Right hindlimb (tissue), 1 donor: Measurements from ENCODE around the gene CACNB2.

Experiments
- DNase-seq: peaks from one replicate; pipeline ENCODE4 v3.0.0-alpha.2; 2018

CACNB2 gene

DNA sequence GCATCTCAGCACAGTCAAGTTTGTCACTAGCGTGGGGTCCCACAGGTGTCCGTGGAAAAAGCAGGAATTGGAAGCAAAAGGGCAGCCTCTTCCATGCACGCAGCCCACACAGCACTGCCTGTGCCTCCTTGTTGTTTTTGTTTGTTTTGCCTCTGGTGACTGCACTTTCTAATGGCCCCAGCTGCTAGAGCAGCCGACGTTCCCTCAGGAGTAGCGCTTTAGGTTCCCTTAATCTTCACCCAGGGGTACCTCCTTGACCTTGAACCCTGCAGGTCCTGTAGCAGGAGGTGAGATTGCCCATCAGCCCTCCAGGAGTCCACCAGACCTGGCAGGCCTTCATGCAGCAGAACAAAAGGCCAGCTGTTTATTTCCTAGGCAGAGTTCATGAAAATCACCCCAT lies 210.1 kb downstream of the CACNB2 start:
- no peak for DNase-seq

DNA sequence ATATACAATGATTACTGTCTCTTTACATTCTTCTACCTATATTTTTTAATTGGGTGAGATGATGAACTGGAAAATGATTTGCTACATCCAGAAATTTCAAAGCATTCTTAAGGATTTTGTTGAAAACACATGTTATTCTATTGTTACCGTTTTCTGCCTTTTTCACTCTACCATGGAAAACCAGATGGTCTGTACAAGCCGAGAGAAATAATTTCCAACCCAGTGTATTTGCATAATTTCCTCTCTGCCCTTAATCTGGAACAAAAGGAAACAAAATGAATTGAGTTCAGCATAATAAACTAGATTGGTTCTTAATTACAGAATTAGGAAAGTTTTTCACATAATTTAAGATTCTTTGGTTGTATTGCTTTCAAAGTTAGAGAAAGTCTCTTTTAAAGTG lies 211.2 kb downstream of the CACNB2 start:
- no peak for DNase-seq

DNA sequence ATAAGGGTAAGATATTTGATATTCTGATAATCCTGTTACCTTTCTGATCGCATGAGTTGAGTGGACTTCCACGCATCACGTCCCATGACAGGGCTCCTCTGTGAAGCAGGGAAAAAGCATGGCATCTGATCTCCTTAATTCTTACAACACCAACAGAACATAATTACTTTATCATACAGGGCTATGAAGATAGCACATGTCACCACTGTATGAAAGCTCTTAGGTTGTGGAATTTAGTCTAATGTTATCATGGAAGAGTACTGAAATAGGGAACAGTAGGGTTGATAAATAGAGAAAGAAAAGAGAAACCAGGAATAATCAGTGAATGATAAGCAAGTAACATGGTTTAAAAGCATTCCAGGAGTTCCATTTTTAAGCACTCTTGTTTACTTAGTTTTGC lies 212.0 kb downstream of the CACNB2 start:
- DNase-seq: no peak

DNA sequence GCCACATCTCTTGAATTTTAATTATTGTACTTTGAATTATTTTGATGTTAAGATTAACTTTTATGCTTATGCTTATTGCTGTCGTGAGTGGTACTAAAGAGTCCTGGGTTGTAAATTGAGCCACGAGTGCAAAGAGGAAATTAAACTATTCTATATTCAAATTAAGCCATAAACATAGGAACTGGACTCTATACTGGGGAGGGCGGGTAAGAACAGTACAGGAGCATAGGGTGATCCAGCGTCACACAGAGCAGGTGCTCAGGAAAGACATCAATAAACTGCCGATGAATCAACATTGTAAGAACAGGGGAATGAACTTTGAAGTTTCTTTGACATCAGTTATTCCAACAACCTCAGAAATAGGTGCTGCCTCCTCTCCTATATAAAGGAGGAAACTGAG lies 219.6 kb downstream of the CACNB2 start:
- no peak for DNase-seq

DNA sequence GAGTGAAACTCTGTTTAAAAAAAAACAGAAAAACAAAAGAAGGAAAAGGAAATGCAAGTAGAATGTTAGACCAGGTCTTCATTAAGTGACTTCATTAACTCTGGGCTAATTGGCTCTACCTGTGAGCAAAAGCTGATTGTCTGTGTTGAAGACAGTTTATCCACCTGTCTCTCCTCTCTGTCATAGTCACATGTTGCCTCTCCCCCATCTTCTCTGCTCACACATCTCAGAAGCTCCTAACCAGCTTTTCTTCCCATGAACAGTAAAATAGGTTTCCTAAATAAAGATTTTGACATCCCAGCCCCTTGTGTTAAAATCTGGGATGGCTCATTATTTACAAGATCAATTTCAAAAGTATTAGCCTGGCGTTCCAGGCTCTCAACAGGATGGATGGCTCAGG lies 222.7 kb downstream of the CACNB2 start:
- DNase-seq: no peak

DNA sequence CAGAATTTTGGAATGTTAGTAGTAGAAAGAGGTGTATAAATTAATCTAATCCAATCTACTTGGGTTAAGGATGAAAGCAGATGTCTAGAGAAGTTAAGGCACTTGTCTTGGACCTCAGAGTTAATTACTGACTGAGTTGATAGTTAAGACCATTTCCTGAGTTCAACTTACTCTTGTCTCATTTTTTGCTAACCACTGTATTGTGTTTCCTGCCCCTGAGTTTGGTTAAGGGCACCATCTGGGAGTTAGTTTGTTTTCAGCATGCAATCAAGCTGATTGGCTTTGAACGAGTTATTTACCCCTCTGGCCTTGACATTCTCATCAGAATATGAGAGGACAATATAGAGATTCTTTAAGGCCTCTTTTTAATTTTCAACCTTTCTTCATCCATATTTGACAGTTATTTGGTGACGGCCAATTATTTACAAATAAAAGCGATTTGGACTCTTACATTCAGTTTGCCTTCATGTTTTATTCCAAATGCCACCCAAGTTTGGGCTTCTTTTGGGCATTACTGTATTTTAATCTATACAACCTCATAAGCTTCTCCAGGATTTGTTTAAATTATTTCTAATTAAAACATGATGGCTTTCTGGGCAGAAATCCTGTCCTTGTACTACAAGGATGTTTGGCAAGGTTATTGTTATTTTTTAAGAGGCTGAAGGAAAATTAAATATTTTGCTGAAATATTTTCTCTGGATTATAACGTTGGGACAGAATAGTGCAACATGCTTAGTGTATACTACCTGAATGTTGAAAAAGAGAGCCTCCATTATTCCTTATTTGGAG lies 225.0 kb downstream of the CACNB2 start:
- no peak for DNase-seq

DNA sequence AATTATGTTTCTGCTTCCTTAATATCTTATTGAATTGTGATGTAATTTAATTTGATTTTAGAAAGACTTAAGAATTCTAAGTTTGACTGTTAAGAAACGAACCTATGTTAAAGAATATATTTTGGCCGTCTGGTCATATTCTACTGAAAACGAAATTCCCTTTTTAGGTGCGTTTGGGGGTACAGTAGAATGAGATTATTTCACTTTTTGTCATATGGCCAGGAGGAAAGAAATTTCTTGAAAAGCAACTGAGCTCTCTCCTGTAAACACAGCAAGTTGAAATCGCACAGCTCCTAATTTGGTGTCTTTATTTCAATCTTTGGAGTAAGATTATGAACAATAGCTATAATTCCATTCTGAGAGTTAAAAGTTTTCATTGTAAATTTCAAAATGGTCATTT lies 227.6 kb downstream of the CACNB2 start:
- no peak for DNase-seq

DNA sequence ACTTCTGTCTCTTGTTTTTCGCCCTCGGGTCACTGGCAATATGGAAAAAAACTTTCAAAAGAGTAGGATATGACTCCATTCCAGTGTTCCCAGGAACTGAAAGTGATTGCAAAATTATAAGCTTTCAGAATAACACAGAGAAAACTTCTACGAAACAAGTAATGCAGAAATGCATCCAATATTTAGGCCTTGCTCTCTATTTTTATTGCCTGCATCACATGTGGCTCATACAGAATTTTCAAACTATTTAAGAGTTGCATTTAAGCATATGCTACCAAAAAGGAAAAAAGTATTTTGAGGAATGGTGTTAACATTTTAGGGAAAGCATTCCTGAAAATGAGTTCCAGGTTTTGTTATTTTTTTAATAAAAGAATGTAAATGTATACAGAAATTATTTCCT lies 228.0 kb downstream of the CACNB2 start:
- DNase-seq: no peak

DNA sequence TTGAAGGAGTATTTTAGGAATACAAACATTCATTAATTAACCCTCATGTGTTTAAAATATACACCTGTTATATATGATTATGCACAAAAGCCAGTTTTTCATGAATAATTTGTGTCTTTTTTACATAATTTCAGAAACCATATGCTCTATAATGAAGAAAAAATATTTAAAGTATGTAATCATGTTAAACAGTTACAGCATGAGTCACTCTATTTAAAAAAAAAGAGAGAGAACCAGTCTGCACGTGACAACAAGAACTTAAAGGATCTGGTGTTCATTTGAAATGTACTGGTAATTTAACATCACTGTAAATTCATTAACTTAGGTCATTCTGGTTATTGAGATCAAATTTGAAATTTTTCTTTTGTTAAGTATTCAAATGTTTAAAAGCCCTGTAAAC lies 228.5 kb downstream of the CACNB2 start:
- DNase-seq: no peak

DNA sequence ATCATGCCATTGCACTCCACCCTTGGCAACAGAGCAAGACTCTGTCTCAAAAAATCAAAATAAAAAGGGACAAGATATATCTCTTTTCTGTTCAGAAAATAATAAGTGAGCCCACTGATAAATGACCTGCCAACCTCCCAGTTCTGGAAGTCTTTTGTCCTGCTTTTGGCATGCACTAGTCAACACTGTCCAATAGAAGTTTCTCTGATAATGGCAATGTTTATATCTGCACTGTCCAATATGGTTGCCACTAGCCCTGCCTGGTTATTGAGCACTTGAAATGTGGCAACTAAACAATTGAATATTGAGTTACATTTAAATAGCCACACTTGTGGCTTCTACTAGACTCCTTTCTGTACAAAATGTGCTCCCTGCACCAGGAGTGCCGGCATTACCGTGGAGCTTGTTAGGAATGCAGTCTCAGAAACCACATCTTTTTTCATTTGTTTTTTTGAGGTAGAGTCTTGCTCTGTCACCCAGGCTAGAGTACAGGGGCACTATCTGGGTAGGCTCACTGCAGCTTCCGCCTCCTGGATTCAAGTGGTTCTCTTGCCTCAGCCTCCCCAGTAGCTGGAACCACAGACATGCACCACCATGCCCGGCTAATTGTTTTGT lies 229.7 kb downstream of the CACNB2 start:
- DNase-seq: no peak

DNA sequence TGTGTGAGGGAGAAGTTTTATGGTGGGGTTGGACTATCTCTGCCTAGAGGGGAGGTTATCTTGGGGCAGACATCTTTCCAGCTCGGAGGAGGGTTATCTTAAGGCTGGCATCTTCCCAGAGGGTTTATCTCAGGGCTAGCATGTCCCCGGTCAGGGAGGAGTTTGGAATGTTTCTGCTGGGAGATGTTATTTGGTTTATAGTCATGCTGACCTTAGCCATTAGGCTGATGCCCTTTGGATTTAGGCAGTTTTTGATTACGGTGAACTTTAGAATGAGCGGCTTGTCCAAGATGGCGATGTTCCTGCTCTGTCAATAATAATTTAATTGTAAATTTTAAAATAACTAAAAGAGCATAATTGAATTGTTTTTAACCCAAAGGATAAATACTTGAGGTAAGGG lies 236.4 kb downstream of the CACNB2 start:
- DNase-seq: no peak

DNA sequence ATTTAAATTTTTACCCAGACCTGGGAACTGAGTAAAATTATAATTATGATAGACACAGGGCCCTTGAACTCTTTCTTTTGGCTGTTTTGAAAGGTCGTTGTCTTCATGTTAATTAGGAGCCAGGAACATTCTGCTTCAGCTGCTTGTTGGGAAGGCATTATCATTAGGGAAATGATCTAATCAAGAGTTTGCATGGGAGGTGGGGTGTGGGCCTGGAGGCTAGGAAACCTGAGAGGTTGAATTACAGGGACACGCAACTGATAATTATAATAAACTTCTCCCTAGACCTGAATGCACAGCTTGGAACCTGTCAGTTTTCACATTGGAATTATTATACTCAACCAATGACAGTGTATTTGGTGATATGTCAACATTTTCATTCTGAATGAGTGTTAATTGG lies 237.7 kb downstream of the CACNB2 start:
- no peak for DNase-seq

DNA sequence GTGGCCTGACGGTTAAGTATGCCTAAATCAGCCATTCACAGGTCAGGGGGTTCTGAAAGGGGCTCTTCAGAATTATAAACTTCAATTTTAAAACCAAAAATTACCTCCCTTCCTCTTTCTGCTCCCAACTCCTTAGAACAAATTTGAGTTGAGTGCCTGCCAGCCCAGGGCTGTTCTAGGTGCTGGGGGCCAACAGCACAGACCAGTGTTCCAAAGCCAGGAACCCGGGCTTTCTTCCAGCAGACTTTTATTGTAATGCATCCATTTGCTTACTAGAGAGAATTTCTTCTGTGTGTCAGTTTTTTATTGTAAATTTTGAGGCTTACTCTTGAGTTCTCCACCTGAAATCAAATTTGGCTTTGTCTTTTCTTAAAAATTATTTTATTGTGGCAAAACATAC lies 238.5 kb downstream of the CACNB2 start:
- DNase-seq: peak; percentile 27

DNA sequence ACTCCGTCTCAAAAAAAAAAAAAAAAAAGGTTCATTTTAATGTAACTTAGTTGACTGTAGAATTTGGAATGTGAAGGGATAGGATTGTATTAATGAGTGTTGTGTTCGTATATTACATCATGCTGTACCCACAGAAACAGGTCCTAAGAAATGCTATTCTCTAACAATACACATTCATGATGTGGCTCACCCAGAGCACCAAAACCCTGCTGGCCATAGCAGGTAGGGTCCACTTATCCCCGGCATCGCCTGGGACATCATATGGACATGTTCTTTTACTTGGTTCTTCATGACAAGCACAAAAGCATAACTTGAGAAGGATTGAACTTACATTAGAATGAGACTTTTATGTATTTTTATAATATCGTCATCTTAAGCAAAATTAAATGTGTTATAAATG lies 241.5 kb downstream of the CACNB2 start:
- DNase-seq: no peak

DNA sequence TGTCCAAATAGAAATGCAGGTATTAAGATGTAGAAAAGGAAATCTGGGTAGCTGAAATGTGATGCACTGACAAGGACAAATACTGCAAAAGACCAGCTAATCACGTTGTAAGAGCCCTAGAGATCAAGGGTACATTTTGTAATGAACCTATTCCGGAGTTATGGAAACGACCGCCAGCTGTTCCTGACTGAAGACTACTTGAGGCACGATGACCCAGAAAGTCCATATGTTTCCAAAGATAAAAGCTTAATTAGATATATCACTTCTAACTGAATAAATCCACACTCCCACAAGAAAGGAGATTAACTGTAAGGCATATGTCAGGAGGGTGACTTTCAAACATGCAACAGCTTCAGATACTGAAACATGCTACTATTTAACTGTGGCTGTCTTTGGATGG lies 257.7 kb downstream of the CACNB2 start:
- DNase-seq: no peak

DNA sequence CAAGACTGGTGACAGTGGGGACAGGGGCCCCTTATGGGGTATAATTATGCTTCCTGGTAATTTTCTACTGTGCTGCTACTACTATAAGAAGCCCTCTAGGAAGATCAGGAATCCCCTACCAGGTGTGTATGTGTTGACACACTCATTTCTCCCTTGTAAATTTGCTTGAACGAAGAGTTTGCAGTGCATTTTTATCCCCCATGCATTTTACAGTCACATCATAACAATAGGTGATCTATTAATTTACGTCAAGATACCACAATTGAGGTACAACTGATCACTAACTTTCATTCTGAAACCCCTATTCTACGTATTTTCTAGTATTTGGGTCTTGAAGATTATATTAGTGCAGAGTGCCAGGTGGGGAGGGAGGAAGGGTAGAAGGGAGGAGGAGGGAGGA lies 258.9 kb downstream of the CACNB2 start:
- DNase-seq: no peak

DNA sequence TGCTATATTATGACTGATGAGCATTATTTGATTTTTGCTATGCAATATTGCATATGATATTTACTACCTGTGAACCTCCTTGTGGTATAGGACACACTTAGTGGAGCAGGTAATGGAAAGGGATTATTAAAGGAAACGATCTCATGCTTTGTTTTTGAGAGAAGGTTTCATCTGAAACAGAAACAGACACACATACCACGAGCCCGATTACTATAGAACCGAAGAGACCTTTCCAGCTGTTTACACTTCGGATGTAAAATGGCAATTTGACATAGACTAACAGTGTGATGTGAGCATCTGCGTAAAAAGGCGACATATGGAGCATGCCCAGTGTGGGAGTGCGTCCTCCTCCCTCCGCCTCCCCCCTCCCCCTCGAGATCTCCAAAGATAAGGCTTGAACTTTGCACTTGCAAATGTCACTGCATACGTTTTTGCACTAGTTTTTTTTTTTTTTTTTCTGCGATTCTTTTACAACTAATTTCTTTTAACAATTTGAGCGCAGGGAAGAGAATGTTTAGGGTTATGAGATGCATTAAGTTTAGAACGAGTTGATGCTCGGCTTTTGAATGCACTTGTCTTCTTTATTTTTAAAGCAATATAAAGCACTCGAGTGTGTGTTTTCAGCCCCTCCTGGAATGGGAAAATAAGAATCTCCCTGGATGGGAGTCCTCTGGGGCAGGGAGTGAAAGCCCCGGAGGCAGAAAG lies 260.1 kb downstream of the CACNB2 start:
- no peak for DNase-seq

DNA sequence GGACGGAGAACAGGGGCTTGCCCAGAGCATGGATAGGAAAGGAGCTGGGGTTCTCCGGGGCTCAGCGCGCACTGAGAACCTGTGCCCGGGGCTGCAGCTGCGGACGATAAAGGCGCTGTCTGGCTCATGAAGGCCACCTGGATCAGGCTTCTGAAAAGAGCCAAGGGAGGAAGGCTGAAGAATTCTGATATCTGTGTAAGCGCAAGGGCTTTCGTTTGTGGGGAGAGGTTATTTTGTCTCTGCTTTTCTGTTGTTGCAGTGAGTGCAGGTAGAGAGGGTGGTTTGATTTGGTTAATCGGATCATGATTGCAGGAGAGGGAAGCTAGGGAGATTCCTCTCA lies 260.7 kb downstream of the CACNB2 start:
- DNase-seq: no peak

DNA sequence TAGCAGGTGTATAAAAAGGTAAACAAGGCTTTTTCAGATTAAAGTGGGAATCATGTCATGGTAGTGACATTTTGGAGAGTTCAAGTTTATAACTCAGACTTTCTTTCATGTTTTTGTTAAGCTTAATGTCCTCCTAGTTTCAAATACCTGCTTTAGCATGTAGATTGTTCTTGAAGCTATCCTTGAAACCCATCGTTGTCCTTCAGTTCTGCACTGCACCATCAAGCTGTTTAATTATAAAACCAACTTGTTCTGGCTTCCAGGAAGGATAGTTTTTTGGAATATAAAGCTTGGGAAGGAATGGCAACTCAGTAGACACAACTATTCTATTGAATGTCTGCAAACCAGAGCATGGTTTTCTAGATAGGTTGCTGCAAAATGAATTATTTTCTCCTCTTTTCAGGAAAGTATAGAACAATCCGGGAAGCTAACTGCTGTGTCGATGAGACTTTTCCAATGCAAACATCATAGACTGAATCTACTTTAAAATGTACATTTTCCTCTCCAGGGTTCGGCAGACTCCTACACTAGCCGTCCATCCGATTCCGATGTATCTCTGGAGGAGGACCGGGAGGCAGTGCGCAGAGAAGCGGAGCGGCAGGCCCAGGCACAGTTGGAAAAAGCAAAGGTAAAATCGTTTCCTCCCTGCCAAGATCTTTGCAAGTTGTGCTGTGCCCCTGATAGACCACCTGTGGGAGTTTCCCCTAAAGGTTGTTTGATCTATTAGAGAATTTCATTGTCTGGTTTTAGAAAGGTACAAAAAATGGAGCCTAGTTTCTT lies 261.4 kb downstream of the CACNB2 start:
- no peak for DNase-seq

DNA sequence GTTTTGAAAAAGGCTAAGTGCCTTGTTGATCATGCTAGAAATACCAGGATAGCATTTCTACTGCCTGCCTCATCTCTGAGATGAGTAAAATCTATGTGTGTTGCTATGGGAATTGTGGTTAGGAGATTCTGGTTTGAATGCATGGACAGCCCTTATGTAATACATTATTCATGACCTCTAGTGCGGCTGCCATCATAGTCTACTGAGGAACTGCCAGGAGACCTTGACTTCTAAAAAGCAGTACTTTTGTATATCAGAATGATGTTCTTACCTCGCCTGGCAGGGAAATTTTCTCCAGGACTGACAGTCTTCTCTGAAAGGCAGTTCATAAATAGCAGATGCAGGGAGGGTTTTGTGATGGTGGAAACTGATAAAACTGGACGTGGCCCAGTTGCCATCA lies 262.6 kb downstream of the CACNB2 start:
- DNase-seq: no peak

DNA sequence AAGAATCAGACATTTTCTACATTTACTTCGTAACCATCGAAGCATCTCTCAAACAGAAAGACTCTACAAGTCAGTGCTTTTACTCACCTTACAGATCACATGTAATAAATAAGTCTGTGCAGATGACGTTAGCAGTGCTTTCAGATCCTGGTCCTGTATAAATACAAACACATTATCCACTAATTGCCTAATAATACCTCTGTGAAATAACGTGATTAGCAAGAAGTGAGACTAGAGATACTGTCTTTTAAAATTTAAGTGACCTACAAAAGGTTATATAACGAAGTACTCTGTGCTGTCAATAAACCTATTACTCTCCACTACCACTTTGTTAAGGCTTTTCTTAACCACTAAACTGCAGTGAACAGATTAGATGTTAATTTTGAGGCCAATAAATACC lies 264.3 kb downstream of the CACNB2 start:
- DNase-seq: no peak

DNA sequence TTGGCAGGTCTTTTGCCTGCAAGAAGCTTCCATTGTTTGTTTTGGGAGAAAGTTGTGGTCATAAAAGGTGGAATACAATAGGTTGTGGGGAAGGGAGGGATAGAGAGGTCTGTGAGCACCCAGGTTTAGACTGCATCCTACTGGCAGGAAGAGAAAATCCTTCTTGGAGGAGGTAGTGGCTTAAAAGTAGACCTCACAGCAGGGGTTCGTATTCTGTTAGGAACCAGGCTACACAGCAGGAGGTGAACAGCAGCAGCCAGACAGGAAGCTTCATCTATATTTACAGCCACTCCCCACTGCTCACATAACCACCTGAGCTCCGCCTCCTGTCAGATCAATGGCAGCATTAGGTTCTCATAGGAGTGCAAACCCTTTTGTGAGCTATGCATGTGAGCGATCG lies 265.9 kb downstream of the CACNB2 start:
- no peak for DNase-seq

DNA sequence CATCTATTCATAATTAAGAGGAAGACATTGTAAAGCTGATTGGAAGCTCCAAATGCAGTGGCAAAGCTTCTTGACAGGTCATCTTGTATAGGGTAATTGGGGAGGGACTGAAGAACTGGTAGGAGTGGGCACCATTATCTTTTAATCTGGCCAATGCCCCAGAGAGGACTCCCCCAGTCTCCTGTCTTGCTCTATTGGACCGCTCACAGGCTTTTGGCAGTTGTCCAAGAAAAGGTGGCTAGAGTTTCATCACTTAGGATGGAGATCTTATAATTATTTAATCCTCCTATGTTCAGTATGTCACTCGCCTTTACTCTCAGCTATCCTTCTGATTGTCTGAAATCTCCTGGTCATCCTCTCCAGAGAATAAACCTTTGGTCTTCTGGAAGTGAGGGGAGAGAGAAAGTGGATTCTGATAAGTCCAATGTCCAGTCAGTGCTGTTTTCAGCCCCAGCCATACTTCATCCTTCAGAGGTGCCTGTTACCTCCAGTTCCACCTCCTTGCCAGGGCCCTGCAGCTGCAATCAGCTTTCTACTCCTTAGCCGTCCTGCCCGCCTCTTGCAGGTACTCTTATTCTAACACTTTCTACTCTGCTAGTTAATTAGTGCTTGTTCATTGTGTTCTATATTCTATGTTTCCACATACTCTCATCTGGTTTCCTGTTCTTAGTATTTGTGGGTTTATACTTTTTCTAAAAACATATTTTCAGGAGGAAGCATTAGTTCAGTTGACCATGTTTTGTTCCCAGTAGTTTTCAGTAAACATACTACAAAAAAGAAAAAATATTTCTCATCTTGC lies 269.6 kb downstream of the CACNB2 start:
- DNase-seq: no peak
